DMS53 (cell line): ENCODE results near the gene TECPR2.

ENCODE experiments used
- DNase-seq: peaks from one replicate; lab custom pipeline; 2025; lab: John Stamatoyannopoulos, UW

The TECPR2 gene

DNA sequence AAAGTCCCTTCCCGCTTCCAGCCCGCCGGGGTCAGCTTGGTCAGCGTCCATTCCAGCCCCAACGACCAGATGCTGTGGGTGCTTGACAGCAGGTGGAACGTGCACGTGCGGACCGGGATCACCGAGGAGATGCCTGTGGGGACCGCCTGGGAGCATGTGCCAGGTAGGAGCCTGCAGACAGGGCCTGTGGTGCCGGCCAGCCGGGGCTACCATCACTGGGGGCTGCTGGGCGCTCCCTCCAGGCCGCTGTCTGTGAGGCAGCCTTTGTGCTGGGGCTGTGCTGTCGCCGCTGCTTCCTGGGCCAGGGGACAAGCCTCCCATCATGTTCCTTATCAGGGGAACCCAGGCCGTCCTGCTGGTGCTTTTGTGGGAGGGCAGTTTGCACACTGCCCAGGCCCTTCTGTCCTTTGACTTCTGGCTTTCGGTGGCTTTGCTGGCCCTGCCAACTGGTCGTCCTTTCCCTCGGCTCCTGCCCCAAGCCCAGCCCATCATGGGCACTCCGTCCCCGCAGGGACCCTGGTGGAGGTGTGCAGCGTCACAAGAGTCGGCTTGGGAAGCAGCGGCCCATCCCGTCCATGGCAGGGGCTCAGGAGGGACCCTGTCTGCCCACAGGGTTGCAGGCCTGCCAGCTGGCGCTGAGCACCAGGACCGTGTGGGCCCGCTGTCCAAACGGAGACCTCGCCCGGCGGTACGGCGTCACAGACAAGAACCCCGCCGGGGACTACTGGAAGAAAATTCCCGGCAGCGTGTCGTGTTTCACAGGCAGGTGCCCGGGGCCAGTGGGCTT lies 134.4 kb downstream of the TECPR2 start:
- DNase-seq, result no peak

DNA sequence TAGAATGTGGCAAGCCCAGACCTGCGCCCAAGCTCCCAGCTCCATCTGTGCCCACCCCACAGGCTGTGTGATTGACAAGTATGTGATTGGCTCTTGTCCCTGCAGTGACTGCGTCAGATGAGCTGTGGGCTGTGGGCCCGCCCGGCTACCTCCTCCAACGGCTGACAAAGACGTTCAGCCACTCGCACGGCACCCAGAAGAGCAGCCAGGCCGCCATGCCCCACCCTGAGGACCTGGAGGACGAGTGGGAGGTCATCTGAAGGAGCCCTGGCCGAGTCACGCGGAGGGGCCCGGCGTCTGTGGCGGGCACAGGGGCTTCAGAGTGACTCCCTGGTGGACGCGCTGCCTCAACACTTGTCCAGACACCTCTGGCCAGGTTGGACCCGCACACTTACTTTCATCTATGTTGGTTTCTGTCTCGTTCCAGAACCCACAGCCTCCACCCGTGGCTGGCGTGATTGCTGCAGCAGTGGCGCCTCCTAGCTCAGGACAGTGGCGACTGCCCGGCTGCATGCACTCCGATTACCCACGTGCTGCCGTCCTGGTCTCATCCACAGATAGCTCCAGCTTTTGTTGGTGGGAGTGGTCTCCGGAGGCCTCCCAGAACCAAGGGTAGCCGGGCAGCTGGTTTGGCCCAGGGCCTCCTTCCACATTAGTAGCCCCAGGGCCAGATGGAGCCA lies 135.4 kb downstream of the TECPR2 start:
- peak; percentile 34 for DNase-seq

- no peak for DNase-seq
Measured at GRCh38 chr14:102498678-102499265, 136.0 kb downstream of the TECPR2 start.

- DNase-seq, result no peak
Measured at GRCh38 chr14:102499401-102500157, 136.8 kb downstream of the TECPR2 start.

GRCh38 chr14:102500158-102500662 lies 137.5 kb downstream of the TECPR2 start:
- DNase-seq, result no peak

GRCh38 chr14:102500713-102501112 lies 138.0 kb downstream of the TECPR2 start:
- DNase-seq, result no peak

DNA sequence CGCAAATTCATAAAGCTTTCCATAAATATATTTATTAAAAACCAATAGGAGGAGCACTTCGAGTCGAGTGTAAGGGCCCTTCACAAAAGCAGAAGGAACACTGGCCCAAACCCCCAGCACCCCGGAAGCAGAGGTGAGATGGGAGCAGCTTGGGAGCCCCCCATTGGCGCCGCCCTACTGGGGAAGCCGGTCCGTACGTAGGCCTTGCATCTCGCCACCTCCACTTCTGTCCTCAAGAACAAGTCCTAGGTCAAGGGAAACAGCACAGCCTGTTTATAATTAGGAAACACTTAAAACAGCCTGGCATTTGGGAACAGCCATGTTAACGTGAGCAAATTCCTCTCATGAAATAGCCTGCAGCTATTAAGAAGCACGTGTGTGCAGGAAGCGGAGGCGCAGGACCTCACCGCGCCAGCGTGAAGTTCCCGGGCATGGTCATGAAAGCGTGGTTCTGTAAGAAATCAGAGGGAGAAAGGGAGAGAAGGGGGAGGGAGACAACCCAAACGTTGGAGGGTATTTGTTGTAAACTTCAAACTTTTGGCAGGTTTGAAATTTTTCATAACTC lies 139.1 kb downstream of the TECPR2 start:
- DNase-seq, result no peak

DNA sequence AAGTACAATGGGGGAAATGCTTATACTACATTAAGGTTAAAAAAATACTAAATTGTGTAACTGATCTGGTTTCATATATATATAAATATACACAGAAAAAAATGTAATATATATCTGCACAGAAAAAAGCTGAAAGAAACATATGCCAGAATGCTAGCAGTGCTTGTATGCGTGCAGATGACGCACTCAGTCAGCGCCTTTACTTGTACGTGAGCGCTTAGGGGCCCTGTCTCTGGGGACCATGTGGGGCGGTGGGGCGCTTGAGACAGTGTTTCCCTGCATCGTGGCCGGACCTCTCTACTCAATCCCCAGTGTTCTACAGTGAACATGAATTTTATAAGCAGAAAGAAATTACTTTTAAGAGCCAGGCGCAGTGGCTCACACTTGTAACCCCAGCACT lies 139.8 kb downstream of the TECPR2 start:
- no peak for DNase-seq

GRCh38 chr14:102503641-102504327 lies 141.0 kb downstream of the TECPR2 start:
- no peak for DNase-seq

- DNase-seq, result no peak
Measured at GRCh38 chr14:102504328-102504999, 141.7 kb downstream of the TECPR2 start.

DNA sequence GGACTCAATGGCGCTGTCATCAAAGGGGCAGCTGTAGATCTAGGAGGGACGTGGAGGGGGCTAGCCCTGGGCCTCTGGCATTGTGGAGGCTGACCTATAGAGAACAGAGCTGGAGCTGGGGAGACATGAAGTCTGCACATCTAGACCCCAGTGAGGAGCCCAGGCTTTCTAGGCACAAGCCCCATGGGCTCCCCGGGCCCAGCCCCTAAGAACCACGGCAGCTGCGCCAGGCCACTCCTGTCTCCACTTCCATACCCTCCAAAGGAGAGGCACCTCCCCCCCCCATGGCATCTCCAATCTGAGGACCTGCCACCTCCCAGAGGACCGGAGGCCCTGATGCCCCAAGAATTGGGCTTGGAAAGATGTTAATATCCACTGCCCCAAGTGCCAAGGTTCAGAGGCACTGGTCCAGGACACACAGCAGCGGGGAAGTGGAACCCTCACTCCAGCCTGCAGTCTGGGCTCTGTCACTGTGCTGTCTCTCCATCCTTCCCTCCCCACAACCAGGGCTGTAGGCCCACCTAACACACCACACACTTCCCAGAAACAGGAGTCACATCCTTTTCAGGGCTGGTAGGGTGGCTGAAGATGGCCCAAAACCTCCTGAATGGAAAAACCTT lies 142.4 kb downstream of the TECPR2 start:
- DNase-seq, result no peak

GRCh38 chr14:102505775-102506625 lies 143.3 kb downstream of the TECPR2 start:
- no peak for DNase-seq

- no peak for DNase-seq
Measured at GRCh38 chr14:102506626-102506925, 143.8 kb downstream of the TECPR2 start.

- no peak for DNase-seq
Measured at GRCh38 chr14:102507081-102507856, 144.5 kb downstream of the TECPR2 start.

DNA sequence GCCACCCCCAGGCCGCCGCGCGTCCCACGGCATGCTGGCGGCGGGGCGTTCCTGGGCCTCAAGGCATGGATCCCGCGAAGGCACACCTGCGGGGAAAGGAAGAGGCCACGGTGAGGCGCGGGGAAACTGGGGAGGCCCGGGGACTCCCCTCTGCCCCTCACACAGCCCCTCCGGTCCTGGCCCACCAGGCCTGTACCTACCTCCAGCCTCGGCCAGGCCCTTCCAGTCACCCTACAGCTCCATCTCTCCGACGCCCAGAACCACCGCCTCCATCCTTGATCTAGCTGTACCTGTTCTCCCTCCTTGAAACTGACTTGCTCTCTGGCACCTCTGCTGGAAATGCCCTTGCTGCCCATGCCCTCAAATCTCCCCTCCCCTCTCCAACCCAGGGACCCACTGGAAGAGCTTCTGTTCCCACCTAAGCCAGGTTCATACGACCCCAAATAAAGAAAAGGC lies 145.1 kb downstream of the TECPR2 start:
- peak; percentile 21 for DNase-seq

DNA sequence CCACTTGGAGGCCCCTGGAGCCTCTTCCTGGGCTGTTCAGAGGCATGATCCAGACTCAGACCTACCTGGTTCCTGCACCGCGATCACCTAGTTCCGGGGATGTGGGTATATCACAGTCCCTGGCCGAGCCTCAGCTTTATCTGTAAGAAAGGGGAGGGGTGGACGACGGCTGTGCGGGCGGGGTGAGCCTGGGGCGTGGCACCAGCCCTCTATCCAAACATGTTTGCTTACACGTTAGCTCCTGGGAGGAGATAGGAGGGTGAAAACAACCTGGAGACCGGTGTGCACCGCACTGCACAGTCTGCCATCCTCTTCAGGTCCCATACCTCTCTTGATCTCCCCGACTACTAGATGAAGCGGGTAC lies 145.7 kb downstream of the TECPR2 start:
- DNase-seq, result peak; percentile 40

- DNase-seq, result peak; percentile 66
Measured at GRCh38 chr14:102508774-102509745, 146.3 kb downstream of the TECPR2 start.
